H1 (cell line): ENCODE measurements around the gene UNC5B. TPM values are rescaled to one million over a fixed set of nuclear protein-coding genes. Genes with fewer than 3 reads are reported as not detected.

Source experiments
- CTCF ChIA-PET: fragments of 300-600 bp; sonication (Branson Sonifier 250); formaldehyde crosslinking; loops from one replicate; lab custom pipeline; 2021; ENCODE audit not compliant: partially characterized antibody; lab: Charles Lee
- POLR2A ChIA-PET: fragments of 300-600 bp; sonication (Branson Sonifier 250); formaldehyde crosslinking; loops from one replicate; lab custom pipeline; 2021; ENCODE audit warnings: inconsistent platforms; ENCODE audit not compliant: partially characterized antibody; lab: Charles Lee
- DNase-seq, 2 experiments: peaks; one replicate each; pipeline versions ENCODE4 v3.0.0 to v3.0.0-alpha.2; 2010 to 2022; ENCODE audit warnings: low spot score in 2 of 2, low read depth in 1 of 2, mixed read lengths in 1 of 2
- FAIRE-seq: peaks from 2 replicates; lab custom pipeline; 2011; peaks lifted over from hg19 to GRCh38; lab: Jason Lieb, UNC
- H2AFZ ChIP-seq: 2 replicates; pipeline ENCODE4 v1.8.1; 2012; ENCODE audit warnings: low read length, inconsistent platforms
- H2AK5ac ChIP-seq: 2 replicates; pipeline ENCODE4 v1.6.1; 2013; ENCODE audit warnings: low read depth, low read length
- H2BK120ac ChIP-seq: replicated peaks from 2 replicates; pipeline ENCODE3; 2013; ENCODE audit warnings: low read depth, low read length, inconsistent platforms
- H2BK12ac ChIP-seq: 2 replicates; pipeline ENCODE4 v1.6.1; 2013; ENCODE audit warnings: low read depth, low read length
- H2BK15ac ChIP-seq: 2 replicates; pipeline ENCODE4 v1.6.1; 2013; ENCODE audit warnings: low read length
- H2BK20ac ChIP-seq: 2 replicates; pipeline ENCODE4 v1.6.1; 2013; ENCODE audit warnings: low read length
- H2BK5ac ChIP-seq: 2 replicates; pipeline ENCODE4 v1.6.1; 2013; ENCODE audit warnings: low read depth, low read length
- H3K14ac ChIP-seq: 2 replicates; pipeline ENCODE4 v1.6.1; 2013; ENCODE audit warnings: inconsistent platforms; ENCODE audit not compliant: insufficient read length
- H3K18ac ChIP-seq: 2 replicates; pipeline ENCODE4 v1.6.1; 2013; ENCODE audit warnings: low read length; ENCODE audit errors: extremely low read depth
- H3K23ac ChIP-seq: 2 replicates; pipeline ENCODE4 v1.6.1; 2013; ENCODE audit warnings: inconsistent platforms; ENCODE audit not compliant: insufficient read length
- H3K23me2 ChIP-seq: 2 replicates; pipeline ENCODE4 v1.6.1; 2013; ENCODE audit warnings: low read depth, low read length
- H3K27ac ChIP-seq: 2 replicates; pipeline ENCODE4 v1.6.1; 2011; ENCODE audit warnings: low read depth, low read length, inconsistent platforms
- H3K27me3 ChIP-seq, 4 experiments: replicated peaks in 1 of 4; 1 replicate in 1 of 4; 2 replicates in 3 of 4; pipeline versions ENCODE4 v1.6.1 to v1.8.1; 2011 to 2013; ENCODE audit warnings: low read length in 3 of 4, mild to moderate bottlenecking in 3 of 4, inconsistent platforms in 2 of 4, mixed read lengths in 2 of 4, moderate library complexity in 1 of 4; ENCODE audit not compliant: control insufficient read depth in 3 of 4, insufficient read depth in 3 of 4; ENCODE audit errors: extremely low read depth in 1 of 4
- H3K36me3 ChIP-seq, 4 experiments: 2 replicates each; pipeline versions ENCODE4 v1.6.1 to v1.8.1; 2011 to 2013; ENCODE audit warnings: mild to moderate bottlenecking in 4 of 4, low read length in 3 of 4, moderate library complexity in 2 of 4, control low read depth in 1 of 4, inconsistent platforms in 1 of 4; ENCODE audit not compliant: insufficient read depth in 4 of 4, control insufficient read depth in 2 of 4
- H3K4ac ChIP-seq: replicated peaks from 2 replicates; pipeline ENCODE3; 2013; ENCODE audit warnings: low read length, low read depth, mixed read lengths, inconsistent platforms; ENCODE audit not compliant: insufficient read length
- H3K4me1 ChIP-seq, 4 experiments: replicated peaks in 1 of 4; 1 replicate in 1 of 4; 2 replicates in 3 of 4; pipeline versions ENCODE4 v1.6.1 to v1.8.1; 2011 to 2013; ENCODE audit warnings: low read length in 3 of 4, inconsistent platforms in 2 of 4, mixed read lengths in 1 of 4; ENCODE audit not compliant: insufficient read depth in 4 of 4, control insufficient read depth in 3 of 4
- H3K4me2 ChIP-seq, 2 experiments: 2 replicates each; pipeline versions ENCODE4 v1.6.1 to v1.8.1; 2011 to 2013; ENCODE audit warnings: low read depth in 2 of 2, low read length in 2 of 2, control low read depth in 1 of 2, inconsistent platforms in 1 of 2, mild to moderate bottlenecking in 1 of 2; ENCODE audit not compliant: insufficient read depth in 1 of 2
- H3K4me3 ChIP-seq, 4 experiments: fragments of 200-600, 300-600 bp in 1 of 4; sonication (generic), shearing (Covaris generic), sonication (Bioruptor Twin) in 1 of 4; 2 replicates each; pipeline versions ENCODE4 v1.5.1 to v1.8.1; 2011 to 2016; ENCODE audit warnings: low read length in 4 of 4, low read depth in 3 of 4, control low read depth in 2 of 4, inconsistent platforms in 2 of 4, mild to moderate bottlenecking in 2 of 4, mixed read lengths in 1 of 4, moderate library complexity in 1 of 4; ENCODE audit not compliant: insufficient read depth in 2 of 4; ENCODE audit errors: extremely low read depth in 1 of 4
- H3K56ac ChIP-seq: replicated peaks from 2 replicates; pipeline ENCODE3; 2013; ENCODE audit warnings: low read depth, mild to moderate bottlenecking, mixed read lengths, low read length, inconsistent platforms; ENCODE audit not compliant: insufficient read length
- H3K79me1 ChIP-seq: 2 replicates; pipeline ENCODE4 v1.6.1; 2013; ENCODE audit warnings: low read depth, low read length, control low read depth
- H3K79me2 ChIP-seq, 2 experiments: 2 replicates each; pipeline versions ENCODE4 v1.6.1 to v1.8.1; 2012 to 2013; ENCODE audit warnings: low read length in 2 of 2, mild to moderate bottlenecking in 2 of 2, inconsistent platforms in 1 of 2; ENCODE audit not compliant: insufficient read depth in 2 of 2, control insufficient read depth in 1 of 2
- H3K9ac ChIP-seq, 4 experiments: replicated peaks in 1 of 4; 1 replicate in 1 of 4; 2 replicates in 3 of 4; pipeline versions ENCODE4 v1.6.1 to v1.8.1; 2011 to 2013; ENCODE audit warnings: low read depth in 3 of 4, low read length in 3 of 4, control low read depth in 2 of 4, mild to moderate bottlenecking in 2 of 4, moderate library complexity in 2 of 4, inconsistent platforms in 1 of 4; ENCODE audit errors: extremely low read depth in 1 of 4
- H3K9me3 ChIP-seq, 2 experiments: 2 replicates each; pipeline versions ENCODE4 v1.6.1 to v1.8.1; 2012 to 2013; ENCODE audit warnings: mild to moderate bottlenecking in 2 of 2, moderate library complexity in 2 of 2, control low read depth in 1 of 2, inconsistent platforms in 1 of 2, low read depth in 1 of 2, low read length in 1 of 2, mixed read lengths in 1 of 2; ENCODE audit not compliant: insufficient read depth in 2 of 2
- H4K20me1 ChIP-seq, 2 experiments: replicated peaks in 1 of 2; 2 replicates each; pipeline versions ENCODE3 to v1.8.1; 2011 to 2013; ENCODE audit warnings: inconsistent platforms in 2 of 2, low read length in 2 of 2, mild to moderate bottlenecking in 1 of 2; ENCODE audit not compliant: insufficient read depth in 2 of 2, control insufficient read depth in 1 of 2
- H4K5ac ChIP-seq: 2 replicates; pipeline ENCODE4 v1.6.1; 2013; ENCODE audit warnings: low read length, low read depth, mixed read lengths, inconsistent platforms; ENCODE audit not compliant: insufficient read length
- H4K8ac ChIP-seq: 2 replicates; pipeline ENCODE4 v1.8.0; 2013; ENCODE audit warnings: mild to moderate bottlenecking, moderate library complexity, low read length, inconsistent platforms; ENCODE audit not compliant: insufficient read depth; ENCODE audit errors: extremely low read depth
- H4K91ac ChIP-seq: replicated peaks from 2 replicates; pipeline ENCODE3; 2013; ENCODE audit warnings: low read length, mixed read lengths, inconsistent platforms; ENCODE audit not compliant: insufficient read length
- ATF3 ChIP-seq: IDR thresholded peaks from 2 replicates; pipeline ENCODE4 v1.6.1; 2011; ENCODE audit warnings: low read depth, mild to moderate bottlenecking, low read length; ENCODE audit not compliant: insufficient read depth
- SIX5 ChIP-seq: IDR thresholded peaks from 2 replicates; pipeline ENCODE4 v1.6.1; 2011; ENCODE audit warnings: mild to moderate bottlenecking, low read depth, low read length
- TBP ChIP-seq: IDR thresholded peaks from 2 replicates; pipeline ENCODE4 v1.6.1; 2011; ENCODE audit warnings: low read depth, low read length, improper control_type of control experiment
- TCF12 ChIP-seq: IDR thresholded peaks from 2 replicates; pipeline ENCODE4 v1.6.1; 2011; ENCODE audit warnings: low read depth, mild to moderate bottlenecking, low read length
- WGBS, 2 experiments: shearing (Covaris generic) in 1 of 2; methylation state at CpG; one replicate each; pipeline versions ENCODE4 v1.1.6 to v1.1.7; 2013 to 2015; ENCODE audit warnings: low lambda C conversion rate in 2 of 2, mixed read lengths in 2 of 2, inconsistent platforms in 1 of 2, low coverage in 1 of 2, missing lambda C conversion rate in 1 of 2; ENCODE audit not compliant: insufficient replicate concordance in 2 of 2, insufficient coverage in 1 of 2, insufficient read length in 1 of 2; ENCODE audit errors: extremely low coverage in 1 of 2, missing lambda C conversion rate in 1 of 2; 5-methylcytosine and 5-hydroxymethylcytosine counted together
- polyA plus RNA-seq, 7 experiments: library from polyadenylated mRNA; depleted of rRNA in 3 of 7; stranded (reverse) in 5 of 7; unstranded in 2 of 7; fragments of >200 nt in 5 of 7; fragments of 200-250 nt in 2 of 7; gene quantifications; 1 replicate in 5 of 7; 2 replicates in 1 of 7; 4 replicates in 1 of 7; pipeline versions ENCODE4 v1.2.1 to v1.2.3, GENCODE V29; 2011 to 2013; ENCODE audit warnings: missing spikeins in 2 of 7, mixed read lengths in 2 of 7
- total RNA-seq: library from RNA; stranded (reverse); fragmentation: NEBNext Ultra II Directional; extraction: Animal tissue kit (Norgen Biotek cat#: 25700); gene quantifications from 2 replicates; pipeline ENCODE4 v1.2.1, GENCODE V29; 2021

UNC5B gene
- total and polyA plus RNA-seq, 2 of the 8 experiments (the other 6 are each of a cell fraction or from before 2014, with no cell fraction given) = 27.9 to 31.8 TPM

GRCh38 chr10:71276873-71277272, 64.5 kb downstream of the UNC5B start:
- H3K9me3 ChIP-seq = no peaks in the 10 kb centered on the region
- FAIRE-seq (no peak), DNase-seq (no peak)
- peaks cover 7% of the 10 kb centered on the region; the same call in 1 of the 2 replicates for H3K79me1 ChIP-seq
- H3K4me1 ChIP-seq = peaks cover 0 to 30% (median 21%) of the 10 kb centered on the region in 4 experiments; a peak in 6 of 7 replicates
- no peak for TF ChIP-seq SIX5
- TF ChIP-seq ATF3 = no peak
- no peak for TF ChIP-seq TBP
- TF ChIP-seq TCF12 = no peak
- no peak overlapping the region for H2BK15ac ChIP-seq
- no peak overlapping the region for H2BK20ac ChIP-seq
- no peaks in the 10 kb centered on the region for H4K20me1 ChIP-seq
- no peak overlapping the region for H3K4me3 ChIP-seq
- no peak overlapping the region for H3K4me2 ChIP-seq
- peaks cover 0 to 5% (median under 1%) of the 10 kb centered on the region in 4 experiments; a peak in 2 of 8 replicates for H3K36me3 ChIP-seq
- no peak overlapping the region for H2AFZ ChIP-seq
- no peak overlapping the region for H2BK12ac ChIP-seq
- H3K27ac ChIP-seq = no peak overlapping the region
- no peak overlapping the region for H2BK120ac ChIP-seq
- peaks cover 0 to 17% of the 10 kb centered on the region in 2 experiments; a peak in 2 of 4 replicates for H3K79me2 ChIP-seq
- H4K8ac ChIP-seq = peak overlapping the region; percentile 23; the same call in 1 of the 2 replicates
- no peak overlapping the region for H3K14ac ChIP-seq
- no peak overlapping the region for H3K23ac ChIP-seq
- WGBS, 2 experiments = 80% methylated on average over 9 of the region's 9 CpGs; no CpG with 5 or more reads in 1 of the 2 experiments
- no peak overlapping the region for H3K18ac ChIP-seq
- no peaks in the 10 kb centered on the region for H3K27me3 ChIP-seq
- ChIA-PET CTCF (interaction anchor here (1.0 to 11.2 kb wide), 10 partner anchors 5 to 373 kb away, joined by 3 to 175 read pairs (median 11); no protein-coding TSS in a partner anchor), POLR2A (interaction anchor here (0.9 to 2.6 kb wide), 5 partner anchors 10 to 61 kb away, joined by 3 to 7 read pairs (median 3); no protein-coding TSS in a partner anchor)
- H3K23me2 ChIP-seq = no peaks in the 10 kb centered on the region
- H3K56ac ChIP-seq = no peak overlapping the region
- no peak overlapping the region for H3K9ac ChIP-seq
- no peak overlapping the region for H4K91ac ChIP-seq
- H4K5ac ChIP-seq = no peak overlapping the region
- H2BK5ac ChIP-seq = no peak overlapping the region
- H3K4ac ChIP-seq = peak overlapping the region; percentile 44
- H2AK5ac ChIP-seq = no peak overlapping the region
